ENCODE results near the gene SLC35F2.

Gene SLC35F2

DNA sequence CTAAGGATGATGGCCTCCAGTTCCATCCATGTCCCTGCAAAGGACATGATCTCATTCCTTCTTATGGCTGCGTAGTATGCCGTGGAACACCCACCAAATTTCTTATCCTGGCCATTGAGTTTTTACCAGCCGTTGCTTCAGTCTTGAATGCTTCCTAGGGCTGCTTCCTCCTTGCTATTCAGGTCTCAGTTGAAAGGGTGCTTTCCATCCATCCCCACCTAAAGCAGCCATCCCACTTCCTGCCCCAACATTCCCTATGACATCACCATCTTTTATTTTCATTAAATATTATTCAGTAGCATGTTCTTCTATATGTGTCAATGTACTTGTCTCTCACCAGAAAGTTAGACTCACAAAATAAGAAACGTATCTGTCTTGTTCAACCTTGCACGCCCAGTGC is 106.1 kb downstream of the SLC35F2 start:
- H3K9me3 ChIP-seq (ENCODE audit: control insufficient read depth, low read length) = no peaks in the 10 kb centered on the region
- H3K27me3 ChIP-seq (replicated peaks; ENCODE audit: control insufficient read depth, insufficient read depth, low read length) = no peaks in the 10 kb centered on the region
- H3K36me3 ChIP-seq (ENCODE audit: control insufficient read depth, insufficient read depth, low read length, severe bottlenecking) = no peaks in the 10 kb centered on the region
- H3K9ac ChIP-seq (ENCODE audit: low read length) = no peak overlapping the region
- no peak overlapping the region for H3K4me3 ChIP-seq (ENCODE audit: low read length)
- H3K4me1 ChIP-seq (ENCODE audit: control insufficient read depth, insufficient read depth, low read length) = peaks cover 7% of the 10 kb centered on the region
- no peak for DNase-seq (ENCODE audit: low read depth)

GRCh38 chr11:107751082-107751481 is 107.5 kb downstream of the SLC35F2 start:
- H3K9ac ChIP-seq (ENCODE audit: low read length) = no peak overlapping the region
- H3K36me3 ChIP-seq (ENCODE audit: control insufficient read depth, insufficient read depth, low read length, severe bottlenecking) = no peaks in the 10 kb centered on the region
- no peaks in the 10 kb centered on the region for H3K9me3 ChIP-seq (ENCODE audit: control insufficient read depth, low read length)
- H3K27me3 ChIP-seq (replicated peaks; ENCODE audit: control insufficient read depth, insufficient read depth, low read length) = no peaks in the 10 kb centered on the region
- peaks cover 9% of the 10 kb centered on the region for H3K4me1 ChIP-seq (ENCODE audit: control insufficient read depth, insufficient read depth, low read length)
- H3K4me3 ChIP-seq (ENCODE audit: low read length) = no peak overlapping the region
- DNase-seq (ENCODE audit: low read depth) = no peak

- Histone ChIP-seq H3K9ac (ENCODE audit: low read length) (no peak overlapping the region), H3K4me1 (ENCODE audit: control insufficient read depth, insufficient read depth, low read length) (peaks cover 9% of the 10 kb centered on the region), H3K27me3 (replicated peaks; ENCODE audit: control insufficient read depth, insufficient read depth, low read length) (no peaks in the 10 kb centered on the region), H3K4me3 (ENCODE audit: low read length) (no peak overlapping the region), H3K9me3 (ENCODE audit: control insufficient read depth, low read length) (no peaks in the 10 kb centered on the region), H3K36me3 (ENCODE audit: control insufficient read depth, insufficient read depth, low read length, severe bottlenecking) (no peaks in the 10 kb centered on the region)
- no peak for DNase-seq (ENCODE audit: low read depth)
These were observed 108.3 kb downstream of the SLC35F2 start for GRCh38 chr11:107750313-107750712.

- peaks cover 9% of the 10 kb centered on the region for H3K4me1 ChIP-seq (ENCODE audit: control insufficient read depth, insufficient read depth, low read length)
- no peak overlapping the region for H3K4me3 ChIP-seq (ENCODE audit: low read length)
- H3K9ac ChIP-seq (ENCODE audit: low read length) = no peak overlapping the region
- H3K27me3 ChIP-seq (replicated peaks; ENCODE audit: control insufficient read depth, insufficient read depth, low read length) = no peaks in the 10 kb centered on the region
- H3K9me3 ChIP-seq (ENCODE audit: control insufficient read depth, low read length) = no peaks in the 10 kb centered on the region
- peak; percentile 4 for DNase-seq (ENCODE audit: low read depth)
- no peaks in the 10 kb centered on the region for H3K36me3 ChIP-seq (ENCODE audit: control insufficient read depth, insufficient read depth, low read length, severe bottlenecking)
These were observed 111.0 kb downstream of the SLC35F2 start for GRCh38 chr11:107747622-107748021.

GRCh38 chr11:107744736-107745135 is 113.9 kb downstream of the SLC35F2 start:
- H3K9me3 ChIP-seq (ENCODE audit: control insufficient read depth, low read length) = peaks cover 4% of the 10 kb centered on the region
- H3K4me3 ChIP-seq (ENCODE audit: low read length) = no peak overlapping the region
- peaks cover 9% of the 10 kb centered on the region for H3K4me1 ChIP-seq (ENCODE audit: control insufficient read depth, insufficient read depth, low read length)
- H3K27me3 ChIP-seq (replicated peaks; ENCODE audit: control insufficient read depth, insufficient read depth, low read length) = no peaks in the 10 kb centered on the region
- H3K9ac ChIP-seq (ENCODE audit: low read length) = no peak overlapping the region
- DNase-seq (ENCODE audit: low read depth) = no peak
- H3K36me3 ChIP-seq (ENCODE audit: control insufficient read depth, insufficient read depth, low read length, severe bottlenecking) = no peaks in the 10 kb centered on the region

DNA sequence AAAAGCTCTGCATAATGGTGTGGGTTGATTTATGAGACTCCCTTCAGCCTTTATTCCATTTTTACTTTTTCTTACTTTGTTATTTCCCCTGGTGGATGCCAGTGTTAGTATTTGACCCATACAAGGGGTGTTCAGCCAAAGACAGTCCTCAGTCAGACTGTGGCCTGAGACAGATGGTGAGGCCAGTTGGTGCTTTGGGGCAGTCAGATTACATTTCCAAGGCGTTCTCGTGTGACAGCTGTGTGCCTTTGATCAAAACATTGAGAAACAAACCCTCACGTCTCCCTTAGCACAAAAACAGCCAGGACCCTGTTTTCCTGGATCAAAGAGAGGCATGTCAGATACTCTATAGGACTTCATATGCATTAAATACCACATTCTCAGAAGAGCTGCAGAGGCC is 115.4 kb downstream of the SLC35F2 start:
- no peaks in the 10 kb centered on the region for H3K27me3 ChIP-seq (replicated peaks; ENCODE audit: control insufficient read depth, insufficient read depth, low read length)
- peaks cover 8% of the 10 kb centered on the region for H3K9me3 ChIP-seq (ENCODE audit: control insufficient read depth, low read length)
- DNase-seq (ENCODE audit: low read depth) = no peak
- no peaks in the 10 kb centered on the region for H3K36me3 ChIP-seq (ENCODE audit: control insufficient read depth, insufficient read depth, low read length, severe bottlenecking)
- H3K4me3 ChIP-seq (ENCODE audit: low read length) = no peak overlapping the region
- no peak overlapping the region for H3K9ac ChIP-seq (ENCODE audit: low read length)
- peaks cover 9% of the 10 kb centered on the region for H3K4me1 ChIP-seq (ENCODE audit: control insufficient read depth, insufficient read depth, low read length)

GRCh38 chr11:107741044-107741823 is 117.4 kb downstream of the SLC35F2 start:
- Histone ChIP-seq H3K9ac (ENCODE audit: low read length) (no peak overlapping the region), H3K4me3 (ENCODE audit: low read length) (no peak overlapping the region), H3K9me3 (ENCODE audit: control insufficient read depth, low read length) (peaks cover 8% of the 10 kb centered on the region), H3K36me3 (ENCODE audit: control insufficient read depth, insufficient read depth, low read length, severe bottlenecking) (no peaks in the 10 kb centered on the region), H3K27me3 (replicated peaks; ENCODE audit: control insufficient read depth, insufficient read depth, low read length) (no peaks in the 10 kb centered on the region), H3K4me1 (ENCODE audit: control insufficient read depth, insufficient read depth, low read length) (no peaks in the 10 kb centered on the region)
- DNase-seq (ENCODE audit: low read depth) = peak; percentile 32
